Liver (tissue), 9 donors: Measurements from ENCODE around the gene SGCD. TPM values are rescaled to one million over a fixed set of nuclear protein-coding genes. Genes with fewer than 3 reads are reported as not detected.

Experiments used
- DNase-seq: peaks from one replicate; pipeline ENCODE4 v3.0.0-alpha.2; 2017; ENCODE audit warnings: low spot score
- H3K27ac ChIP-seq, 2 donors: one replicate each; pipeline ENCODE4 v1.7.0; 2013; ENCODE audit warnings: inconsistent platforms in 2 of 2, low read length in 2 of 2, control low read depth in 1 of 2, low read depth in 1 of 2, mild to moderate bottlenecking in 1 of 2
- H3K27me3 ChIP-seq, 4 donors: one replicate each; pipeline versions ENCODE4 v1.6.1 to v1.7.0; 2013; ENCODE audit warnings: low read length in 3 of 4, inconsistent platforms in 1 of 4, mild to moderate bottlenecking in 1 of 4, moderate library complexity in 1 of 4; ENCODE audit not compliant: control insufficient read depth in 4 of 4, insufficient read depth in 4 of 4
- H3K36me3 ChIP-seq, 4 donors: one replicate each; pipeline versions ENCODE4 v1.6.1 to v1.7.0; 2013; ENCODE audit warnings: low read length in 3 of 4, mild to moderate bottlenecking in 3 of 4, low read depth in 1 of 4, moderate library complexity in 1 of 4; ENCODE audit not compliant: control insufficient read depth in 4 of 4, insufficient read depth in 3 of 4
- H3K4me1 ChIP-seq, 4 donors: one replicate each; pipeline versions ENCODE4 v1.6.1 to v1.7.0; 2013; ENCODE audit warnings: low read length in 3 of 4, mild to moderate bottlenecking in 3 of 4, moderate library complexity in 1 of 4; ENCODE audit not compliant: control insufficient read depth in 4 of 4, insufficient read depth in 4 of 4
- H3K4me3 ChIP-seq, 3 donors: one replicate each; pipeline versions ENCODE4 v1.6.1 to v1.7.0; 2013; ENCODE audit warnings: low read length in 3 of 3, control low read depth in 1 of 3, low read depth in 1 of 3, mild to moderate bottlenecking in 1 of 3
- H3K9ac ChIP-seq, 2 donors: one replicate each; pipeline ENCODE4 v1.7.0; 2013; ENCODE audit warnings: low read length in 2 of 2, mild to moderate bottlenecking in 2 of 2, moderate library complexity in 2 of 2, control low read depth in 1 of 2, low read depth in 1 of 2
- H3K9me3 ChIP-seq, 4 donors: one replicate each; pipeline versions ENCODE4 v1.6.1 to v1.7.0; 2013; ENCODE audit warnings: low read length in 3 of 4; ENCODE audit not compliant: control insufficient read depth in 4 of 4
- CTCF ChIP-seq: fragments of 150-350 bp; IDR thresholded peaks from 2 replicates; pipeline ENCODE4 v1.5.1; 2017; ENCODE audit warnings: improper control_type of control experiment, low read depth, low read length; ENCODE audit not compliant: missing input control
- EGR1 ChIP-seq, 2 donors: IDR thresholded peaks; 2 replicates each; pipeline ENCODE4 v1.6.1; 2016 to 2018; ENCODE audit warnings: antibody characterized with exemption in 2 of 2, low read depth in 2 of 2
- FOXA2 ChIP-seq: IDR thresholded peaks from 2 replicates; pipeline ENCODE4 v1.6.1; 2016; ENCODE audit warnings: antibody characterized with exemption
- GABPA ChIP-seq, 2 donors: IDR thresholded peaks in 1 of 2; conservative IDR thresholded peaks in 1 of 2; 2 replicates each; pipeline ENCODE4 v1.6.1; 2016; ENCODE audit warnings: antibody characterized with exemption in 2 of 2, mild to moderate bottlenecking in 1 of 2, moderate library complexity in 1 of 2
- HNF4A ChIP-seq, 2 donors: conservative IDR thresholded peaks; 2 replicates each; pipeline ENCODE4 v1.6.1; 2016; ENCODE audit warnings: antibody characterized with exemption in 2 of 2, mild to moderate bottlenecking in 2 of 2
- HNF4G ChIP-seq: IDR thresholded peaks from 2 replicates; pipeline ENCODE4 v1.6.1; 2016; ENCODE audit warnings: antibody characterized with exemption
- JUND ChIP-seq, 2 donors: IDR thresholded peaks; 2 replicates each; pipeline ENCODE4 v1.6.1; 2016; ENCODE audit warnings: antibody characterized with exemption in 2 of 2
- MAX ChIP-seq: IDR thresholded peaks from 2 replicates; pipeline ENCODE4 v1.6.1; 2016; ENCODE audit warnings: antibody characterized with exemption
- NR2F2 ChIP-seq: IDR thresholded peaks from 2 replicates; pipeline ENCODE4 v1.6.1; 2016; ENCODE audit warnings: antibody characterized with exemption
- RAD21 ChIP-seq, 2 donors: IDR thresholded peaks; 2 replicates each; pipeline ENCODE4 v1.6.1; 2016; ENCODE audit warnings: antibody characterized with exemption in 2 of 2, mild to moderate bottlenecking in 2 of 2
- REST ChIP-seq: IDR thresholded peaks from 2 replicates; pipeline ENCODE4 v1.6.1; 2016; ENCODE audit warnings: antibody characterized with exemption, mild to moderate bottlenecking
- RXRA ChIP-seq, 2 donors: IDR thresholded peaks; 2 replicates each; pipeline ENCODE4 v1.6.1; 2017 to 2018; ENCODE audit warnings: antibody characterized with exemption in 2 of 2, mild to moderate bottlenecking in 1 of 2
- TAF1 ChIP-seq: conservative IDR thresholded peaks from 2 replicates; pipeline ENCODE4 v1.6.1; 2016; ENCODE audit warnings: antibody characterized with exemption, mild to moderate bottlenecking
- YY1 ChIP-seq: IDR thresholded peaks from 2 replicates; pipeline ENCODE4 v1.6.1; 2016; ENCODE audit warnings: antibody characterized with exemption, mild to moderate bottlenecking
- ZBTB33 ChIP-seq: IDR thresholded peaks from 2 replicates; pipeline ENCODE4 v1.6.1; 2016; ENCODE audit warnings: antibody characterized with exemption
- WGBS: extraction: QIAGEN DNeasy Blood & Tissue Kit; methylation state at CpG from one replicate; pipeline ENCODE4 v1.1.7; 2013; 5-methylcytosine and 5-hydroxymethylcytosine counted together
- polyA plus RNA-seq, 2 donors: library from polyadenylated mRNA; stranded (reverse) in 1 of 2; unstranded in 1 of 2; fragments of 200-250 nt in 1 of 2; fragments of >200 nt in 1 of 2; fragmentation: Nextera tagmentation in 1 of 2; extraction: Ambion mirVana in 1 of 2; gene quantifications; one replicate each; pipeline versions ENCODE4 v1.2.1 to v1.2.3, GENCODE V29; 2013 to 2015
- total RNA-seq, 2 donors: library from RNA; depleted of rRNA; stranded (reverse); fragments of >200 nt; gene quantifications; one replicate each; pipeline ENCODE4 v1.2.3, GENCODE V29; 2014
- donor health status: healthy.
- donor health status: healthy.
- donor health status: healthy.
- donor health status: healthy.
- donor health status: healthy.

The SGCD gene
- total and polyA plus RNA-seq, 4 donors: 0.35 to 1.7 (median 1.0) TPM

- 72% methylated on average over 2 of the region's 2 CpGs for WGBS
- Histone ChIP-seq H3K27ac (no peak overlapping the region), H3K9ac (no peak overlapping the region), H3K9me3 (no peaks in the 10 kb centered on the region), H3K4me3 (no peak overlapping the region), H3K36me3 (no peaks in the 10 kb centered on the region), H3K27me3 (no peaks in the 10 kb centered on the region), H3K4me1 (no peaks in the 10 kb centered on the region)
- DNase-seq: no peak
- TF ChIP-seq TAF1 (no peak), EGR1 (IDR thresholded peaks at IDR 0.05; ENCODE audit: low read depth in 2 of 2) (no peak), HNF4G (no peak)
Observed at GRCh38 chr5:156534906-156535485, 208.0 kb downstream of the SGCD start.

- Histone ChIP-seq H3K9ac (no peak overlapping the region), H3K4me1 (no peaks in the 10 kb centered on the region), H3K36me3 (no peaks in the 10 kb centered on the region), H3K9me3 (no peaks in the 10 kb centered on the region), H3K27me3 (no peaks in the 10 kb centered on the region), H3K4me3 (no peak overlapping the region), H3K27ac (no peak overlapping the region)
- 77% methylated on average over 3 of the region's 3 CpGs for WGBS
- TF ChIP-seq FOXA2 (no peak), ZBTB33 (no peak), JUND (IDR thresholded peaks at IDR 0.05) (no peak), RAD21 (IDR thresholded peaks at IDR 0.05) (no peak), GABPA (IDR thresholded peaks at IDR 0.05 in 1 of 2, conservative IDR thresholded peaks at IDR 0.05 in 1 of 2) (no peak), HNF4A (conservative IDR thresholded peaks at IDR 0.05) (no peak), REST (no peak), NR2F2 (no peak), CTCF (no peak), YY1 (no peak), MAX (no peak), TAF1 (no peak), RXRA (IDR thresholded peaks at IDR 0.05) (no peak)
- DNase-seq: no peak
Observed at GRCh38 chr5:156540491-156540890, 213.5 kb downstream of the SGCD start.
